ENCODE data around the gene LINC00305. TPM values are rescaled to one million over a fixed set of nuclear protein-coding genes. Genes with fewer than 3 reads are reported as not detected.

LINC00305 gene
- total and polyA plus RNA-seq, 2 of the 8 experiments (the other 6 are each of a cell fraction or from before 2014, with no cell fraction given) = not detected

DNA sequence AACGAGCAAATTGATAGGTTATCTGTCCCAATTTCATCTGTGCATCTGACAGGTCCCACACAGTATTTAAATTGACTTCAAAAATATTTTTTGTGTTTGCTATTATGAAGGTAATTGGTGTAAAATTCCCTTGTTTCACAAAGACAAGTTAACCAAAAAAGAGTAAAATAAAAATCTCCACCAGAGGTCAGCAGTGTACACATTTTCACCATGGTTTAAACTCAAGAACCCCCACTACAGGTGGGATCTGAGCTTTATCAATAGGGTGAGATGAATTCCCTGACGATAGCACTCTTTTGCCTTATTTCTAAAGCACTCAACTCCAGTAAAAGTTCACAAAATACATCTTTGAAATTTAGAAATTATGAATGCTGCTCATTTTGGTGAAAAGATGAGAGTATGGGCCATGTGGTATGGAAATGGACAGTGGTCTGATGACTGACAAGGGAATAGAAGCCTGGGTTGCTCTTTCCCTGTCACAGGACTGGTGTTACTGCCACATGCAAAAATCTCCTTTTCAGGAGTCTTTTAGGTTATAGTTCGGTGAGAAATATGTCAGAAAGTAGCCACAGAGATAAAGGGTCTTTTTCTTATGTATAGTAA lies 111.0 kb downstream of the LINC00305 start:
- Histone ChIP-seq H2BK5ac (ENCODE audit: low read depth, low read length) (no peak overlapping the region), H4K20me1 (replicated peaks in 1 of 2; ENCODE audit: control insufficient read depth in 1 of 2, insufficient read depth in 2 of 2, low read length in 2 of 2) (no peaks in the 10 kb centered on the region), H3K23me2 (ENCODE audit: low read depth, low read length) (no peaks in the 10 kb centered on the region), H3K23ac (ENCODE audit: insufficient read length) (no peak overlapping the region), H4K8ac (ENCODE audit: extremely low read depth, insufficient read depth, low read length) (no peak overlapping the region), H3K79me1 (ENCODE audit: low read depth, low read length) (no peaks in the 10 kb centered on the region), H3K4me2 (ENCODE audit: insufficient read depth in 1 of 2, low read depth in 2 of 2, low read length in 2 of 2) (no peak overlapping the region), H2BK15ac (ENCODE audit: low read length) (no peak overlapping the region), H3K36me3 (ENCODE audit: control insufficient read depth in 2 of 4, insufficient read depth in 4 of 4, low read length in 3 of 4) (0 out of 8 replicates have a peak, but pooled peaks cover 0 to 4% (median 0%) of the 10 kb centered on the region in 4 experiments), H3K18ac (ENCODE audit: extremely low read depth, low read length) (no peak overlapping the region), H2AK5ac (ENCODE audit: low read depth, low read length) (no peak overlapping the region), H3K4ac (replicated peaks; ENCODE audit: insufficient read length, low read depth, low read length) (no peak overlapping the region), H3K27ac (ENCODE audit: low read depth, low read length) (no peak overlapping the region), H4K91ac (replicated peaks; ENCODE audit: insufficient read length, low read length) (no peak overlapping the region), H3K56ac (replicated peaks; ENCODE audit: insufficient read length, low read depth, low read length) (no peak overlapping the region), H3K4me1 (replicated peaks in 1 of 4; ENCODE audit: control insufficient read depth in 3 of 4, insufficient read depth in 4 of 4, low read length in 3 of 4) (no peaks in the 10 kb centered on the region), H2BK12ac (ENCODE audit: low read depth, low read length) (no peak overlapping the region), H4K5ac (ENCODE audit: insufficient read length, low read depth, low read length) (no peak overlapping the region), H3K14ac (ENCODE audit: insufficient read length) (no peak overlapping the region), H3K4me3 (ENCODE audit: extremely low read depth in 1 of 4, insufficient read depth in 2 of 4, low read depth in 3 of 4, low read length in 4 of 4) (no peak overlapping the region), H2AFZ (ENCODE audit: low read length) (0 out of 2 replicates have a peak overlapping the region, but pooled peaks have one; percentile 68), H2BK120ac (replicated peaks; ENCODE audit: low read depth, low read length) (no peak overlapping the region), H3K9me3 (ENCODE audit: insufficient read depth in 2 of 2, low read depth in 1 of 2, low read length in 1 of 2) (peaks cover 7 to 15% of the 10 kb centered on the region in 2 experiments; a peak in 3 of 4 replicates), H2BK20ac (ENCODE audit: low read length) (no peak overlapping the region), H3K79me2 (ENCODE audit: control insufficient read depth in 1 of 2, insufficient read depth in 2 of 2, low read length in 2 of 2) (no peaks in the 10 kb centered on the region), H3K27me3 (replicated peaks in 1 of 4; ENCODE audit: control insufficient read depth in 3 of 4, extremely low read depth in 1 of 4, insufficient read depth in 3 of 4, low read length in 3 of 4) (no peaks in the 10 kb centered on the region), H3K9ac (replicated peaks in 1 of 4; ENCODE audit: extremely low read depth in 1 of 4, low read depth in 3 of 4, low read length in 3 of 4) (no peak overlapping the region)
- POLR2A ChIA-PET (ENCODE audit: partially characterized antibody) = no interaction called here
- DNase-seq (ENCODE audit: low read depth in 1 of 2, low spot score in 2 of 2) (no peak), FAIRE-seq (peak; percentile 85)
- TF ChIP-seq BACH1 (IDR thresholded peaks at IDR 0.05; ENCODE audit: low read length) = no peak
- TF ChIP-seq POU5F1 (IDR thresholded peaks at IDR 0.05; ENCODE audit: low read depth, low read length) = no peak
- peak; percentile 80 to 81 for TF ChIP-seq RAD21 (IDR thresholded peaks at IDR 0.05 in 1 of 2, conservative IDR thresholded peaks at IDR 0.05 in 1 of 2; ENCODE audit: low read depth in 2 of 2, low read length in 2 of 2)
- TF ChIP-seq RXRA (IDR thresholded peaks at IDR 0.05; ENCODE audit: insufficient read depth, low read depth, low read length) = no peak
- TF ChIP-seq CTCF (IDR thresholded peaks at IDR 0.05; ENCODE audit: control extremely low read depth in 1 of 3, insufficient read depth in 1 of 3, low read depth in 1 of 3, low read length in 3 of 3) = peak in 2 of 3 experiments; percentile 48 to 89; a peak in 3 of 4 replicates
- TF ChIP-seq SP4 (IDR thresholded peaks at IDR 0.05; ENCODE audit: low read length) = no peak
- 34% methylated on average over 3 of the region's 3 CpGs; no CpG with 5 or more reads in 1 of the 2 experiments for WGBS, 2 experiments (ENCODE audit: extremely low coverage in 1 of 2, insufficient coverage in 1 of 2, insufficient read length in 1 of 2, insufficient replicate concordance in 2 of 2, low coverage in 1 of 2, low lambda C conversion rate in 2 of 2, missing lambda C conversion rate in 1 of 2)
- CTCF ChIA-PET (ENCODE audit: partially characterized antibody) = interaction anchor here (0.6 to 2.5 kb wide), 37 partner anchors 11 to 1518 kb away, joined by 3 to 12 read pairs (median 4); no protein-coding TSS in a partner anchor
